AG20443 (cell line): ENCODE results near the gene APCDD1.

ENCODE experiments used
- DNase-seq: peaks from one replicate; pipeline ENCODE4 v3.0.0; 2012; ENCODE audit warnings: low spot score, mixed read lengths

Gene APCDD1

GRCh38 chr18:10431680-10432079 lies 22.8 kb upstream of the APCDD1 start:
- no peak for DNase-seq

GRCh38 chr18:10432781-10433180 lies 21.7 kb upstream of the APCDD1 start:
- no peak for DNase-seq

GRCh38 chr18:10436160-10436559 lies 18.3 kb upstream of the APCDD1 start:
- no peak for DNase-seq

- no peak for DNase-seq
These were observed 16.6 kb upstream of the APCDD1 start for GRCh38 chr18:10437837-10438236.

- DNase-seq: no peak
These were observed 14.5 kb upstream of the APCDD1 start for GRCh38 chr18:10439898-10440297.

- DNase-seq: no peak
These were observed 13.6 kb upstream of the APCDD1 start for GRCh38 chr18:10440884-10441283.

GRCh38 chr18:10441472-10441871 lies 13.0 kb upstream of the APCDD1 start:
- no peak for DNase-seq

- DNase-seq: no peak
These were observed 11.9 kb upstream of the APCDD1 start for GRCh38 chr18:10442551-10442971.

- DNase-seq: no peak
These were observed 11.4 kb upstream of the APCDD1 start for GRCh38 chr18:10443001-10443400.

GRCh38 chr18:10444314-10445006 lies 10.0 kb upstream of the APCDD1 start:
- DNase-seq: no peak

GRCh38 chr18:10449396-10449795 lies 5.0 kb upstream of the APCDD1 start:
- no peak for DNase-seq

GRCh38 chr18:10450986-10451385 lies 3.4 kb upstream of the APCDD1 start:
- no peak for DNase-seq

- DNase-seq: no peak
These were observed 1.1 kb upstream of the APCDD1 start for GRCh38 chr18:10453261-10453805.

- DNase-seq: peak; percentile 77
These were observed 484 bp downstream of the APCDD1 start for GRCh38 chr18:10454681-10455557.

- DNase-seq: no peak
These were observed 1.5 kb downstream of the APCDD1 start for GRCh38 chr18:10455726-10456453.

- DNase-seq: no peak
These were observed 2.3 kb downstream of the APCDD1 start for GRCh38 chr18:10456718-10457117.

- DNase-seq: no peak
These were observed 2.7 kb downstream of the APCDD1 start for GRCh38 chr18:10457128-10457527.

- no peak for DNase-seq
These were observed 3.3 kb downstream of the APCDD1 start for GRCh38 chr18:10457767-10458166.

GRCh38 chr18:10458691-10459090 lies 4.3 kb downstream of the APCDD1 start:
- no peak for DNase-seq

- no peak for DNase-seq
These were observed 5.2 kb downstream of the APCDD1 start for GRCh38 chr18:10459587-10459986.

- no peak for DNase-seq
These were observed 6.1 kb downstream of the APCDD1 start for GRCh38 chr18:10460414-10461018.

GRCh38 chr18:10461989-10462388 lies 7.6 kb downstream of the APCDD1 start:
- DNase-seq: no peak
